Measurements from ENCODE around the gene TATDN2.
A peak's percentile ranks its signal among the peaks of the same experiment; 100 is the strongest.
"Not testable (repeated sequence)": the region's sequence is repeated elsewhere in the genome, so short reads cannot be mapped to it uniquely, and the experiment has no call there.

TATDN2 gene

DNA sequence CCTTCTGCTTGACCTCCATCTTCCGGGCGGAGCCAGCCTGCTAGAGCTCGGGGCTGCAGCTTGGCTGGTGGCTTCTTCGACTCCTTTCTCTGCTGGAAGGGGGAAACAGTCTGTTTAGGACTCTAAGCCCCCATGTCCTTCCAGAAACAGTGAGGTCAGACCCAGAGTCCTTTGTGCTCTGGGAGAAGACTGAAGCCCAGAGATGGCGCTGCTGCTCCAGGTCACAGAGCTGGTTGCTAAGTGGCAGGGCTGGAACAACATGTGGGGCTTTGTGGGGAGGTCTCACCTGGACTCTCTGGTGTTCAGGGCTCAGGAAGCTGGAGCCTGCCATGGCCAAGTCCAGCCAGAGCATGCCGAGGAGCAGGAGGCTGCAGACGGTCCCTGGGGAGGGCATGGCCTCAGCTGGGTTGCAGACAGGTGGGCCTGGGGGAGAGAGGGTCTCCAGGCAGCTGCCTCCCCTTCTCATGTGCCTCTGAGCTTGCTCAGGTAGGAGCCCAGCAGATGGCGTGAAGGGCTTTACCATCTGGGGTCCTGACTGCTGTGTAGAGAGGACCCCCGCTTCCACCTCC is 41.6 kb downstream of the TATDN2 start:
- DNase-seq (ENCODE audit: low read depth in 2 of 2) = no peak

DNA sequence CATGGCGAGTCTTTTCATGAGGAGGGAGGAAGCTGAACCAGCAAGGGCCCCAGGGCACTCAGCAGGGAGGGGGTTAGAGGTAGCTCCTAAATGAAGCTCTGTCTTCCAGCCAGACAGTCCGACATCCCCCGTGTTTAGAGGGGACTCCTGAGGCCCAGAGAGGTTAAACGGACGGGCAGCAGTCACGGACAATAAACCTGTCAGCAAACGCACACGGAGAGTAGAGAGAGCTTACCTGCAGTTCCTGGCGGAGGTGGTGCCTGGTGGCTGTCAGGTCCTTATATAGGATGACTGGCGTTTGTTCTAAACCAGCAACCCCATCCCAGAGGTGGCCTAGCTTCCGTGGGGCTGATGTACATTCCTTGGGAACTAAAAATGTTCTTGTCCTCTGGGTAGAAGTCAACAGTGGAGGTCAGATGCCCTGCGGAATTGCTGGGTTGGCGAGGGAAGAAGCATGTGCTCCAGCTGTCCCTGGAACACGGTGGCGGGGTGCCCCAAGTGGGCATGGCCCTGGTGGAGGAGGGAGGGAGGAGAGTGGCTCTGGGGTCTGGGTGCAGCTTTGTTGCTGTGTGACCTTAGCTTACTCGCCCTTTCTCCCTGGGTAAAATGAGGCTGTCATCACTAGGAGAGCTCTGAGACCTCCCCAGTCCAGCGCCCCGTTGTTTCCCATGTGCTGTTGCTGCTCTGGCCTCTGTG is 42.4 kb downstream of the TATDN2 start:
- DNase-seq (ENCODE audit: low read depth in 2 of 2) = no peak

DNA sequence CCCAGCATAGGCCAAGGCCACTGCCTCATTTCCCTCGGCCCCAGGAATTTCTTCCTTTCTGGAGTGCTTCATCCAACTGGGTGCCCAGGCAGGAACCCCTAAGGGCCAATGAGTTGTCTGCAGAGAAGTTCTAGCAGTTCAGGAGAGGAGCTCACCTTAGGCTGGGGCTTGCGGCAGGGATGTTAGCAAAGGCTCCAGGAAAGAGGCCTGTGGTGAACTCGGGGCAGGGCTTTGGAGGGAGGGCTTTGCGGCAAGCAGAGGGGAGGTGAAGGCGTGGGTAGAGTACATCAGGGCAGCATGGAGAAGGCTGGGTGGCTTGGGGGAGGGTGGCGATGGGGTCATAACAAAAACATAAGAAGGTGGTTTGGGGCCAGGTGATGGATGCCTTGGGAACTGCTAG is 43.4 kb downstream of the TATDN2 start:
- DNase-seq (ENCODE audit: low read depth in 2 of 2) = no peak

DNA sequence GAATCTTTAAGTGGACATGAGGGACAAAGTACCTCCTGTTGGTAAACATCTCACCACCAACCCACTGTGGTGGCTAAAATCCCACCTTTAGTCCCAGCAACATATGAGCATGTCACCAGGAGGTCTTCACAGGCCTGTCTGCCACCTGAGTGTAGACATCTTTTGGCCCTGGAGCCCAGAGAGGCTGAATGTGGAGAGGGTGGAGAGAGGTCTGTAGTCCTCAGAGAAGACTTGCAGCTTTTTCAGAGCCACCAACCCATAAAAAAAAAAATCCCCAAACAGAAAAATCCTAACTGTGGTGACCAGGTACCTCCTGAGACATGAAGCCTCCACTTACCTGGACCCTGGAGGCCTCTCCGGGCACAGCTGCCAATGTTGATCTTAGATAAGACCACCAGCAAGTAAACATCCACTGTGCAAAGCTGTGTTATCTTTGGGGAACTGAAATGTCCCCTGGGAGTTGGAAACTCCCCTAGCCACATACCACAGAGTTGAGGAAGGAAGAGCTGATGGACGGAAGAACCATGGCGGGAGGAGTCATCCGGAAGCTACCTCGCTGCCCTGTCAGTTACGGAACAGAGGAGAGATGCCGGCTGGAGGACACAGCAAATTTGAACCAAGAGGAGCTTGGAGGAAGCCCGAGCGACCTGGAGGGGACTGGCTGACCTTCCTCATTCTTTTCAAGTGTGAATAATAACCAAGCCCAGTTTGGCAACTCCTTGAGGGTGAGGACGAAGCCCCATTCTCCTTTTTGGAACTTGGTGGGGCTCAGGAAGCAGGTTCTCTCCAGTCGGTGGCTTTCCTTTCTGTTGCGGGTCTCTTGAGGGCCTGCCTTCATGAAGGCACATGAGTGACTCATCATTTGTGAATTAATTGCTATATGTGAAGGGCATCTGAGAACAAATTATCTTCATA is 44.5 kb downstream of the TATDN2 start, which contains the start of gene GHRL:
Gene GHRL, minus strand, starts transcription at position 443 of the 915 bp plus-strand sequence. CDS start 2,767 bp downstream, outside the sequence.
- DNase-seq (ENCODE audit: low read depth in 2 of 2) = no peak

DNA sequence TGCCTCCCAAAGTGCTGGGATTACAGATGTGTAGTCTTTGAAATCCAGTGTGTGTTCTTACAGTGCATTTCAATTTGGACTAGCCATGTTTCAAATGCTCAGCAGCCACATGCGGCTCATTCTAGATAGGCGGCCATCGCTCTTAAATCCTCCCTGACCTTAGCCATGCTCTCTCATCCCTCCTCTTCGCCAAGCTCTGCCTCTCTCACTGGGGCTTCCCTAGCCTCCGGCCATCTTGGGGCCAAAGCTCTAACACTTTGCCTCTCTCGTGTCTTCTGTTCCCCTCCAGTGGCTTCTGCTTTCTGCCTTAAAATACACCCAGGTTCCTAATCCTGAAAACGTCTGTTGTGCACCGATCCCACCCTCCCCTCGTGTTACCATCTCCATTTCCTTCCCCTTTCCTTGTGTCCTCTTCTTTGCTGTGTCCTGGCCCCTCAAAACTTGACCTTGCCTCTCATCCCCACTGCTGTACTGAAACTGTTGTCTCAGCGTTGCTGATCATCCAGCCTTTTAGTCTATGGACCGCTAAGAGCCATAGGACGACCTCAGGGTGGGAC is 45.8 kb downstream of the TATDN2 start:
- no peak for DNase-seq (ENCODE audit: low read depth in 2 of 2)

DNA sequence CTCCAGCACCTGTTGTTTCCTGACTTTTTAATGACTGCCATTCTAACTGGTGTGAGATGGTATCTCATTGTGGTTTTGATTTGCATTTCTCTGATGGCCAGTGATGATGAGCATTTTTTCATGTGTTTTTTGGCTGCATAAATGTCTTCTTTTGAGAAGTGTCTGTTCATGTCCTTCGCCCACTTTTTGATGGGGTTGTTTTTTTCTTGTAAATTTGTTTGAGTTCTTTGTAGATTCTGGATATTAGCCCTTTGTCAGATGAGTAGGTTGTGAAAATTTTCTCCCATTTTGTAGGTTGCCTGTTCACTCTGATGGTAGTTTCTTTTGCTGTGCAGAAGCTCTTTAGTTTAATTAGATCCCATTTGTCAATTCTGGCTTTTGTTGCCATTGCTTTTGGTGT is 49.8 kb downstream of the TATDN2 start:
- not testable (repeated sequence) for DNase-seq (ENCODE audit: low read depth in 2 of 2)

DNA sequence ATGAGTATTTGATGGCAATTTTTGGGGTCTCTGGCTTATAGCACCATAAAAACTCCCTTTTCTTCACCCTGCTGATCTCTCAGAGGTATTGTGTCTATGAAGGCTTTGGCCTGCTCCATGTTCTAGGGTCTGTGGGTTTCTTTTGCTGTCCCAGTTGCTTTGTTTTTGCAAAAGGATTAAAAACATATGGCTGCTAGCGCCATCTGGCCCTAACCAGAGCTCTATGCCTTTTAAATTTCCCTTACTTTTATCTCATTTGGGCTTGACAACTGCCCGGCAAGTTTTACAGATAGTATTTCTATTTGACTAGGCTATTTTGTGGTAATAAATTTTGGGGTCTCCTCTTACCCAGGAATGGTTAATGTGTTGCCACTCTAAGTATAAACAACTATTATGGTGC is 50.9 kb downstream of the TATDN2 start:
- DNase-seq (ENCODE audit: low read depth in 2 of 2) = peak in 1 of 2 experiments; percentile 7

DNA sequence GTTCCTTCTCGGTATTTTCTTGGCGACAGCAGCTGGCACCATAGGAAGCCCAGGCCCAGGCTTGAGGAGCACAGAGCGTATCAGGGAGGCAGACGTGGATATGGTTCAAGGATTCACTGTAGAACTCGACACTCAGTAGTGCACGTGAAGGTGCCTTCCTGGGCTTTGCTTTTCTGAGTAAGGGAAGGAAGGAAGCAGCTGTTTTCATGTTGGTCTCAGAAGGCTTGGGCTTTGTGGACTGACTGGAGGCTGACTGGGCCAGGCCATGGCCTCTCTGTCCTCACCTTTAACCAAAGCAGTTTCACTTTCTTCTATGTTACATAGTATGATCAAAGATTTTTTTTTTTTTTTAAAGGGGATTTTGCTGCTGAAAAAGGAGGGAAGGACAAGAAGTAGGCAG is 51.4 kb downstream of the TATDN2 start:
- no peak for DNase-seq (ENCODE audit: low read depth in 2 of 2)

DNA sequence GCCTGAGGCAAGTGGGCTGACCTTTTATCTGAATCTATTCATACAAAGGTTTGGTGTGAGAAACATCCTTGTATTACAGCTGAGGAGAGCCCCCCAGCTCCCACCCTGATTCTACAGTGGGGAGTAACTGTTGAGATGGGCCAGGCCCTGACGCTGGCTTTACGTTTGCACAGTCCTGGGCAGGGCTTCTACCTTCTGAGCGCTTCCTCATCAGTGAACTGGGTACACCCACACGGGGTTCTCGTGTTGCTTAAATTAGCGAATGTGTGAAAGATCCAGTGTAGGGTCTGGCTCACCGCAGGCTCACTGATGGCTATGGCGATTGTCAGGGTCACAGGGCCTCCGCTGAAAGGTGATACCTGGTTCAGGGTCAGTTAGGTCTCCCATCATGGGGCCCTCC is 51.8 kb downstream of the TATDN2 start:
- DNase-seq (ENCODE audit: low read depth in 2 of 2) = no peak

DNA sequence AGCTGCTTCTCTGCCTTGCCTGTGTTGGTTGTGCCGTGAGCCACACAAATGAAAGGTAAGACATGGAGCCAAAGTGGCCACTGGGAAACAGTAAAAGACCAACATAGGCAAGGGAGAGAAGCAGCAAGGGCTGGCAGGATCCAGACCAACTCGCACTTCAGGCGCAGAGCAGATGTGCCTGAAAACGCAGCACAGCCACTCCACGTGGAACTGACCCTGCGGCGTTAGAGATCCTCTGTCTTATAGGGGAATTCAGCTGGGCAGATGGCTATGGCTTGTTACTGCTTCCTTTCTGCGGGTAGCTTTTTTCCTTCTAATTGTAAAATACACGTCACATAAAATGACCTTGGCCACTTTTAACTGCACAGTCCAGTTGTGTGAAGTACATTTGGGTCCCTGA is 54.8 kb downstream of the TATDN2 start:
- DNase-seq (ENCODE audit: low read depth in 2 of 2) = no peak

DNA sequence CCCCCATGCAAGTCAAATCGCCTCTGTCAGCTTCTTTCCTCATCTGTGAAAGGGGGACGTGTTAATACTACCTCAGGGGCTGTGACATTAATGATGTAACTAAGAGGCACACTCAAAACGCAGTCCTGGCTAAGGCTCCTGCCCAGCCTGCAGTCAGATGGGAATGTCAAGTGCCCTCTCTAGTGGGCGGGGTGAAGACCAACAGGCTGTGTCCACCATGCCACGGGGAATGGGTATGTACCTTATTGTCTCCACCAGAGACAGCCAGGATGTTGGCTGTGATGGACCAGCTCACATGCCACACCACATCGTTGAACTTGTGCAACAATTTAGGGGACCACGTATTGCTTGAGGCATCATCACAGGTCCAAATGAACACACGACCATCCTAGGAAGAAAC is 55.5 kb downstream of the TATDN2 start:
- DNase-seq (ENCODE audit: low read depth in 2 of 2) = no peak

DNA sequence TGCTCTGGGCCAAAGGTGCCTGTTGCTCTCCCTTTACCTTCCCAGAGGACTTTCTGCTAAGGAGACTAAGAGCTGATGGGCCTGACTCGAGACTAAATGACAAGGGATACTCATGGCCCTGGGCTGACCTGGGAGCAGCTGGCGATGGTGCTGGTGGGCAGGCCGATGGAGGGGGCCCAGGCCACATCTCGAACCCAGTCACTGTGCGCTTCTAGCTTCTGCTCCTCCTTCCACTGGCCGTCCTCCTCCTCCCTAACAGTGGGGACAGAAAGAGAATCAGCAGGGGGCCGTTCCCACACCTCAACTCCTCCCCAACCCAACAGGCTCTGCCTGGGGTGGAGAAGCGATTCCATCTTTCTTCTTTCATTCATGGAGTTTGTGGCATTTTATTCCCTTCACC is 56.6 kb downstream of the TATDN2 start:
- no peak for DNase-seq (ENCODE audit: low read depth in 2 of 2)

DNA sequence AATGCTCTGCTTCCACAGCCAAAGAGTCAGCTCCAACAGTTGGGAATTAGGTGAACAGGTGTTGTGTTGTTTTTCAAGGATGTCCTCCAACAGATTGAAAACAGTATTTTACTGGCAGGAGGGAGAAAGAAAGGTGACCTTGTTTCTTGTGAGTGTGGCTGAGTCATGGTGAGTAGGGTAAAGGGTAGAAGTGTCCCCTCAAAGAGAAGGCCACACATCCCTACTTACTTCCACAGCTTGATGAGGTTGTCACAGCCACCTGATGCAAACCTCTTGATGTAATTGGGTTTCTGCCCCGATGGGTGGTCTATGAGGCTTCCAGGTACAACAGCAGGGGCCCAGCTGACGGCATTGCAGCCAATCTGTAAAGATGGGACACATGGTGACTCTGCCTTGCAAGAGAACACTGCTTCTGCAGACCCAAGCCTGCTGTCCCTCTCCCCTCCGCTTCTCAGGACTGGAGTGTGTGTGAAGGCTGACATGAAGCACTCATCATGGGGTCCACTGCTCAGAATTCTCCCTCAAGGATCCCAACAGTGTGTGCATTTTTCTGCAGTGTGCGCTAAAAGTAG is 57.2 kb downstream of the TATDN2 start:
- DNase-seq (ENCODE audit: low read depth in 2 of 2) = no peak

DNA sequence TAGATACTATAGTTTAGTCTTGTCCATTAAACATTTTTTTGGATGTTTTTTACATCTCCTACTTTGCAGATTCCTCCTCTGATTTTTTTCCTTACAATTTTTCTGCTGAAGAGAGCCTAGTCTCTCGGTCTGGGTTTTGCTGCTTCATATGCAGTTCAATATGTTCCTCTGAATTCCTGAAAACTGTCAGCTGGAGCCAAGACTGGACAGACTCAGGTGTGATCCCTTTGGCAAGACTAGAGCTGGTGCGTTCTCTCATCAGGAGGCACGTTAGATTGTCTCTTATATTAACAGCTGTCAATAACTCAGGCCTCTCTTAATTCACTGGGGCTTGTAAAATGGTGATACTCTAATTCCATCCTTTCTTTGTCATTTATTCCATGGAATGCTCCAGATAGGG is 57.9 kb downstream of the TATDN2 start:
- DNase-seq (ENCODE audit: low read depth in 2 of 2) = no peak

DNA sequence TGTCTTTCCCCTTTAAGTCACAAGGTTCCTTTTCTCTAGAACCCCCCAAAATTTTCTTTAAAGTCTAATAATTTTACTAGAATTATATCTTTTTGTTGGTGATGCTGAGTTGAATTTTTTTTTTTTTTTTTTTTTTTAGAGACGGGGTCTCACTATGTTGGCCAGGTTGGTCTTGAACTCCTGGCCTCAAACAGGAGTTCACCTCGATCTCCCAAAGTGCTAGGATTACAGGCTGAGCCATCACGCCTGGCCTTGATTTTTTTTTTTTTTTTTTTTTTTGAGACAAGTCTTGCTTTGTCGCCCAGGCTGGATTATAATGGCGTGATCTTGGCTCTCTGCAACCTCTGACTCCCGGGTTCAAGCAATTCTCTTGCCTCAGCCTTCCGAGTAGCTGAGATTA is 60.4 kb downstream of the TATDN2 start:
- no peak for DNase-seq (ENCODE audit: low read depth in 2 of 2)

DNA sequence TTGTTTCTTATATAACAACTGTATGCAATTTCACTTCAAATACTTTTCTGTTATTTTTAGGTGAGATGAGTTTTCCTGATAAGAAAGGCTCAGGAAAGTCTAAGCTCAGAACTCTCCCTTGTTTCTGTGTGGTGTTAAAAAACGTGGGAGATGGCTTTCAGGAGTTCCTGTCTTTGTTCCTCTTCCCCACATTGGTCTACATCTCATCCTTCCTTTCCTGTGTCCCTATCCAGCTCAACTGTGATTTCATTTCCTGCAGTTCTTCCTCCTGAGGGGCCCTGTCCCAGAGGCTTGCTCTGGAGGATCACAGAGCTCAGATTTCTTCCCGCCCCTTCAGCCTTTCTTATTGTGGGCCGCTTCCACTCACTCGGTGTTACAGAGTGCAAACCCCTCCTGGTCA is 61.5 kb downstream of the TATDN2 start:
- no peak for DNase-seq (ENCODE audit: low read depth in 2 of 2)

DNA sequence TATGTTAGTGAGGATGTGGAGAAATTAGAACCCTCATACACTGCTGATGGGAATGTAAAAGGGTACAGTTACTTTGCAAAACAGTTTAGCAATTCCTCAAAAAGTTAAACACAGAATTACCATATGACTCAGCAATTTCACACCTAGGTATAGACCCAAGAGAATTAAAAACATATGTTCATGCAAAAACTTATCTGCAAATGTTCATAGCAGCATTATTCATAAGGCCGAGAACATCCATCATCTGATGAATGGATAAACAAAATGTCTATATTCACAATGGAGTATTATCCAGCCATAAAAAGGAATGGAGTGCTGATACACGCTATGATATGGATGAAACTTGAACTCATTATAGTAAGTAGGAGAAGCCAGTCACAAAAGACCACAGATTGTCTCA is 62.3 kb downstream of the TATDN2 start:
- peak; percentile 58 to 60 for DNase-seq (ENCODE audit: low read depth in 2 of 2)

DNA sequence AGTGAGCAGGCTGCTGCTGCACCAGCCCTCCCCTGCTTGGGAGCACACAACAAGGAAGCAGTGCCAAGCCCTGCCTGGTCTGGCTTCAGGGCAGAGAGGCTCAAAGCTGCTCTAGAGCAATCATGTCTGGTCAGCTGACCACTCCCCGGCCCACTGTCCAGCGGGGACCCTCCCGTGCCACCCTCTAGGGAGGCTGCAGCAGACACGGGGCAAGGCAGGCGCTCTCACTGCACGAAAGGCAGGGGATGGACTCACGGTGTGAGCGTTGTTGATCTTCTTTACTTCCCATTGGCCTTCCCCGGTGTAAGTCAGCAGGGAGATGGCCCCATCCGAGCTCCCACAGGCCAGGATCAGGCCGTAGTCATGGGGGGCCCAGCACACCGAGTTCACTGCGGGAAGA is 63.5 kb downstream of the TATDN2 start:
- DNase-seq (ENCODE audit: low read depth in 2 of 2) = no peak

DNA sequence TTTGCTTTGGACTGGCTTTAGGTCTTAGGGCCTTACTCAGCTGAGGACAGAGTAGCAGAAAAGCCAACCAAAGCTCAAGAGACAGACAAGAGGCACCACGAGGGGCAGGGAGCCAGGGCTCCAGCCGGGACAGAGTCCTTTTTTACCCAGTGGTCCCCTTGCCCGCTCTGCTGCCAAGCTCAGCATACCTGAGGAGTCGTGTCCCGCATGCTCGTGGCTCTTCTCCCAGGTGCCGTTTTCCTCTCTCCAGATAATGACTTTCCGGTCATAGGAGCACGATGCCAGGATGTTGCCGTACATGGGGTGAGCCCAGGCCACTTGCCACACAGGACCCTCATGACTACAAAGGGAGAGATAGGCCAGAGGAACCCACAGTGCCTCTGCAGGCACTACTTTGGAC is 64.1 kb downstream of the TATDN2 start:
- DNase-seq (ENCODE audit: low read depth in 2 of 2) = no peak

DNA sequence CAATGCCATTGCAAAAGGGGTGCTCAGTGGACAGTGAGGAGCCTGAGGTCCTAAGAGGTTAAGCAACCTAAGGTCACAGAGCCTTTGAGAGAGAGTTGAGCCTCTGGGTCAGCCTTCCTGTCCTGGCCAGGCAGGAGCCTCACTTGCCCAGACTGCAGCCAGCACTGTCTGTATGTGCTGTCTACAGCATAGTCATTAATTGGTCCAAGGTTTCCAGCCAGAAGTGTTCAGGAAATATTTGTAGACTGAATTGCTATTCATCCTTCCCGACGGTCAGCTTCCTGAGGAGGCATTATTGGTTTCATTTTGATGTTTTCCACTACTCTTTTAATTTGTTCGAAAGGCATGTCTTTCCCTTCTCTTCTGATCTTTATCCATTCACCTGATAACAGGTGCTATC is 64.6 kb downstream of the TATDN2 start:
- DNase-seq (ENCODE audit: low read depth in 2 of 2) = no peak

DNA sequence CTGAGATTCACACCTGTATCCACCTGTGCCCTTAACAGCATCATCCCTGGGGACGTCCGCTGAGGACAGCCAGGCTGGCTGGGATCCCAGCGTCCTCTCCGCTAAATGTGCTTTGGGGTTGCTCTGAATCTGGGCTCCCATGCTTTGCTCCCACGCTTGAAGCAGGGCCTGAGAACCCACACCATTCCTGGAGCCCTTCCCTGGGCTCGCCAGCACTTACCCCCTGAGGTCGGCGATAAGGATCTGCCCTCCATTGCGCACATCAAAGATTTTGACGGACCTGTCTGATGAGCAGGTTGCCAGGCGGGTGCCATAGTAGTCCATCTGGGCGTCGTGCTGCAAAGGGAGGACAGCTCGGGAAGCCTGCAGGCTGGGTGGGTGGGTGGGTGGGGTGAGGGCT is 66.8 kb downstream of the TATDN2 start:
- DNase-seq (ENCODE audit: low read depth in 2 of 2) = no peak

DNA sequence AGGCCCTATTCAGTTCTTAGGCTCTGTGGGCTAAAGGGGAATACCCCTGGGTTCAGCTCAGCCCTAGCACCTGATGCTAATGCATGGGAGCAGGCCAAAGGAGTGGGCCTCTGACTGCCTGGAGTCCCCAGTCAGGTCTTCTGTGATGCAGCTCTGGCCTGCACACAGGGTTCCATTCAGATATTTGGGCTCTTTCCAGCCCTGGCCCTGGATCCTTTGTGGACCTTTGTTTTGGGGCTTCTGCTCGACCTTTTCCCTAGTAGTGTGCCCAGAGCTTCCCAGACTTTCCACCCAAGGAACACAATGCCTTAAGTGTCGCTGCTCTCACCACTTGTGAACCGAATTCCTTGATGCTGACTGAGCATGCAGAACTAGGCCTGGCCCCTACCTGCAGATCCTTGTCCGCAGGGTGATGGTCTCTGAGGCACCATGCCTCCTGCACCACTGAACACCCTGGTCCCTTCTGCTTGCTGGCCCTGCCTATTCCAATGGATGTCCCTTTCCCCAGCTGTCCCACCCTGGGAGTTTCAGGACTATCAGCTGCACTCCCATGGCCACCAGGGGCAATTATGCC is 67.6 kb downstream of the TATDN2 start:
- DNase-seq (ENCODE audit: low read depth in 2 of 2) = no peak

Data from fibroblast of skin of left quadriceps (primary cell).